ENCODE measurements around the gene NBEA.

The NBEA gene

GRCh38 chr13:35518337-35518946, 576.4 kb downstream of the NBEA start:
- peaks cover 0 to 4% of the 10 kb centered on the region in 2 donors for H3K4me1 ChIP-seq (ENCODE audit: control insufficient read depth in 1 of 2, insufficient read depth in 2 of 2, low read length in 2 of 2)

GRCh38 chr13:35524171-35524570, 582.1 kb downstream of the NBEA start:
- H3K9me3 ChIP-seq (ENCODE audit: control insufficient read depth in 1 of 2, low read length in 2 of 2), result no peaks in the 10 kb centered on the region
- H3K27ac ChIP-seq (ENCODE audit: low read length), result no peak overlapping the region
- peaks cover 0 to 4% of the 10 kb centered on the region in 2 donors for H3K4me1 ChIP-seq (ENCODE audit: control insufficient read depth in 1 of 2, insufficient read depth in 2 of 2, low read length in 2 of 2)
- H3K36me3 ChIP-seq (ENCODE audit: control insufficient read depth in 1 of 2, insufficient read depth in 2 of 2, low read length in 2 of 2), result no peaks in the 10 kb centered on the region
- H3K27me3 ChIP-seq (ENCODE audit: low read depth, low read length), result no peaks in the 10 kb centered on the region
- H3K4me3 ChIP-seq (ENCODE audit: low read depth in 1 of 2, low read length in 2 of 2), result no peak overlapping the region

More at GRCh38 chr13:35518337-35518946, 576.4 kb downstream of the NBEA start:
- Histone ChIP-seq H3K36me3 (ENCODE audit: control insufficient read depth in 1 of 2, insufficient read depth in 2 of 2, low read length in 2 of 2) (no peaks in the 10 kb centered on the region), H3K27me3 (ENCODE audit: low read depth, low read length) (no peaks in the 10 kb centered on the region), H3K27ac (ENCODE audit: low read length) (no peak overlapping the region), H3K9me3 (ENCODE audit: control insufficient read depth in 1 of 2, low read length in 2 of 2) (no peaks in the 10 kb centered on the region), H3K4me3 (ENCODE audit: low read depth in 1 of 2, low read length in 2 of 2) (no peak overlapping the region)

GRCh38 chr13:35526577-35526976, 584.5 kb downstream of the NBEA start:
- Histone ChIP-seq H3K9me3 (ENCODE audit: control insufficient read depth in 1 of 2, low read length in 2 of 2) (no peaks in the 10 kb centered on the region), H3K4me1 (ENCODE audit: control insufficient read depth in 1 of 2, insufficient read depth in 2 of 2, low read length in 2 of 2) (peaks cover 0 to 4% of the 10 kb centered on the region in 2 donors), H3K27me3 (ENCODE audit: low read depth, low read length) (no peaks in the 10 kb centered on the region), H3K4me3 (ENCODE audit: low read depth in 1 of 2, low read length in 2 of 2) (no peak overlapping the region), H3K27ac (ENCODE audit: low read length) (no peak overlapping the region), H3K36me3 (ENCODE audit: control insufficient read depth in 1 of 2, insufficient read depth in 2 of 2, low read length in 2 of 2) (no peaks in the 10 kb centered on the region)

DNA sequence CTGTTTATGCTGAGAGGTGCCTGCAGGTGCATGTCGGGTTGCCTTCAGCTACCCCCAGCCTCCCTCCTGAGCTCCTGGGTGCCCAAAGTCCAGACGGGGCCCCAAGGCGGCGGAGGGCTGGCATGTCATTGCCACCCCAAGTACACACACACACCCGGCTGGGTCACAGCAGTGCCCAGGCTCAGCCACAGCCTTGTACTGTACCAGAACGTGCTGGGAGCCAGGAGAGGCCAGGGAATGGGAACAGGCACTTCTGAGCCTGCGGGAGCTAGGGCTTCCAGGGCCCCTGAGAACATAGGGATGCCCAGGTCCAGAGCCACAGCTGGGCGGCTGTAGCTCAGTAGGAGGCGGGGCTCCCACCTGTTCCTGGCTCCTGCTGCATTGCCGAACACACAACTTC, 585.4 kb downstream of the NBEA start:
- Histone ChIP-seq H3K4me3 (ENCODE audit: low read depth in 1 of 2, low read length in 2 of 2) (no peak overlapping the region), H3K27ac (ENCODE audit: low read length) (no peak overlapping the region), H3K36me3 (ENCODE audit: control insufficient read depth in 1 of 2, insufficient read depth in 2 of 2, low read length in 2 of 2) (no peaks in the 10 kb centered on the region), H3K9me3 (ENCODE audit: control insufficient read depth in 1 of 2, low read length in 2 of 2) (no peaks in the 10 kb centered on the region), H3K27me3 (ENCODE audit: low read depth, low read length) (no peaks in the 10 kb centered on the region), H3K4me1 (ENCODE audit: control insufficient read depth in 1 of 2, insufficient read depth in 2 of 2, low read length in 2 of 2) (peaks cover 0 to 4% of the 10 kb centered on the region in 2 donors)

- H3K27me3 ChIP-seq (ENCODE audit: low read depth, low read length), result no peaks in the 10 kb centered on the region
- H3K4me1 ChIP-seq (ENCODE audit: control insufficient read depth in 1 of 2, insufficient read depth in 2 of 2, low read length in 2 of 2), result no peaks in the 10 kb centered on the region
- H3K27ac ChIP-seq (ENCODE audit: low read length), result no peak overlapping the region
- no peaks in the 10 kb centered on the region for H3K9me3 ChIP-seq (ENCODE audit: control insufficient read depth in 1 of 2, low read length in 2 of 2)
- no peak overlapping the region for H3K4me3 ChIP-seq (ENCODE audit: low read depth in 1 of 2, low read length in 2 of 2)
- no peaks in the 10 kb centered on the region for H3K36me3 ChIP-seq (ENCODE audit: control insufficient read depth in 1 of 2, insufficient read depth in 2 of 2, low read length in 2 of 2)
These were observed 588.1 kb downstream of the NBEA start for GRCh38 chr13:35530147-35530546.

DNA sequence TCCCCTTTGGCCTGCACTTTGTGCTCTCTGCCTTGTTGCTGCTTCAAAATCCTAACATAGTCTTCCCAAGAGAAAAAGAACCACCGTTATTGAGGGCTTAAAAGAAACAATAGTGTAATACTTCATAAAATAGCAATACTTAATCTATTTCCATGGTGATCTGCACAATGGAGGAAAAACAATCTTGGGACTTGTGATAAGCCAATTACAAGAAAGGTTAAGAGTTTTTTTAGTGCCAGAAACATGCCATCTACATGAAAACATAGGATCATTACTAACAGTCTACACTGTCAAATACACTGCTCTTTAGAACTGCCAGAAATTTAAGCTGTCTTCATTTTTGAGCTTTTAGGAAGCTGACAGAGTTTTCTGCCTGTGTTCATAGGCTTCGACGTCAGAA, 588.5 kb downstream of the NBEA start:
- no peak overlapping the region for H3K27ac ChIP-seq (ENCODE audit: low read length)
- H3K4me3 ChIP-seq (ENCODE audit: low read depth in 1 of 2, low read length in 2 of 2), result no peak overlapping the region
- no peaks in the 10 kb centered on the region for H3K27me3 ChIP-seq (ENCODE audit: low read depth, low read length)
- H3K36me3 ChIP-seq (ENCODE audit: control insufficient read depth in 1 of 2, insufficient read depth in 2 of 2, low read length in 2 of 2), result no peaks in the 10 kb centered on the region
- no peaks in the 10 kb centered on the region for H3K9me3 ChIP-seq (ENCODE audit: control insufficient read depth in 1 of 2, low read length in 2 of 2)
- H3K4me1 ChIP-seq (ENCODE audit: control insufficient read depth in 1 of 2, insufficient read depth in 2 of 2, low read length in 2 of 2), result no peaks in the 10 kb centered on the region

GRCh38 chr13:35531526-35531925, 589.5 kb downstream of the NBEA start:
- Histone ChIP-seq H3K4me1 (ENCODE audit: control insufficient read depth in 1 of 2, insufficient read depth in 2 of 2, low read length in 2 of 2) (no peaks in the 10 kb centered on the region), H3K36me3 (ENCODE audit: control insufficient read depth in 1 of 2, insufficient read depth in 2 of 2, low read length in 2 of 2) (no peaks in the 10 kb centered on the region), H3K27ac (ENCODE audit: low read length) (no peak overlapping the region), H3K9me3 (ENCODE audit: control insufficient read depth in 1 of 2, low read length in 2 of 2) (no peaks in the 10 kb centered on the region), H3K4me3 (ENCODE audit: low read depth in 1 of 2, low read length in 2 of 2) (no peak overlapping the region), H3K27me3 (ENCODE audit: low read depth, low read length) (no peaks in the 10 kb centered on the region)

DNA sequence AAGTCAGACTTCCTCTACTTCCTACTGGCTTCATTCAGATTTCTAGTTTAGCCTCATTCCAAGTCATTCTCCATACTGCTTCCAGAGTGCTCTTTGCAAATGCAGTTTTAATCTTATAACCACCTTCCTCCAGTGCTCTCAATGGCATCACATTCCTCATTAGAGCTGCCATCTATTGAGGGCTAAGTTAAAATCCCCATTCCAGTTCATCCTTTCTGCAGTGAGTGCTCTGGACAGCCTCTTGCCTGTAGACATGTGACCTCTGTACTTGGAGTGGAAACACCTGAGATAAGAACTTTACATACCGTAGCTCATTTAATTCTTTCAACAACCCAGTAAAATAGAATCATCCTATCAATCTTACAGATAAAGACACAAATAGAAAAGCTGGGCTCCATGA, 592.3 kb downstream of the NBEA start:
- H3K9me3 ChIP-seq (ENCODE audit: control insufficient read depth in 1 of 2, low read length in 2 of 2), result no peaks in the 10 kb centered on the region
- H3K27ac ChIP-seq (ENCODE audit: low read length), result no peak overlapping the region
- no peaks in the 10 kb centered on the region for H3K27me3 ChIP-seq (ENCODE audit: low read depth, low read length)
- no peaks in the 10 kb centered on the region for H3K36me3 ChIP-seq (ENCODE audit: control insufficient read depth in 1 of 2, insufficient read depth in 2 of 2, low read length in 2 of 2)
- H3K4me1 ChIP-seq (ENCODE audit: control insufficient read depth in 1 of 2, insufficient read depth in 2 of 2, low read length in 2 of 2), result no peaks in the 10 kb centered on the region
- no peak overlapping the region for H3K4me3 ChIP-seq (ENCODE audit: low read depth in 1 of 2, low read length in 2 of 2)

DNA sequence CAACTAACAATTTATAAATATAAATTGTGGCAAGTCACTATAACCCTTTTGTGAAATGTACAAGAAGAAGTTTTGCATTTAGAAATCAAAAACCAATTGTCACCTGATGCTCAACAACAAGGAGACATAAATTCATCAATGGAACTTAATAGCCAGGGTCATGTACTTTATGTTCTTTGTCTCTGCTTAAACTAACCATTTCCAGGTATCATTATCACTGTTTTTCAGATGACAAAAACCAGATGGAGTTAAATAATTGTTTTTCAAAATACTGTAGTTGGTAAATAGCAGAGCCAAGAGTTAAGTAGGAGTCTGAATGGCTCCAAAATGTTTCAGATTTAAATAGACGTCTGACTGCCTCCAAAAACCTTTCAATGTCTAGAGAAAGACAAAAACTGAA, 606.7 kb downstream of the NBEA start:
- H3K36me3 ChIP-seq (ENCODE audit: control insufficient read depth in 1 of 2, insufficient read depth in 2 of 2, low read length in 2 of 2), result no peaks in the 10 kb centered on the region
- no peak overlapping the region for H3K27ac ChIP-seq (ENCODE audit: low read length)
- no peak overlapping the region for H3K4me3 ChIP-seq (ENCODE audit: low read depth in 1 of 2, low read length in 2 of 2)
- H3K9me3 ChIP-seq (ENCODE audit: control insufficient read depth in 1 of 2, low read length in 2 of 2), result no peaks in the 10 kb centered on the region
- no peaks in the 10 kb centered on the region for H3K4me1 ChIP-seq (ENCODE audit: control insufficient read depth in 1 of 2, insufficient read depth in 2 of 2, low read length in 2 of 2)
- no peaks in the 10 kb centered on the region for H3K27me3 ChIP-seq (ENCODE audit: low read depth, low read length)

- Histone ChIP-seq H3K9me3 (ENCODE audit: control insufficient read depth in 1 of 2, low read length in 2 of 2) (no peaks in the 10 kb centered on the region), H3K27ac (ENCODE audit: low read length) (no peak overlapping the region), H3K4me1 (ENCODE audit: control insufficient read depth in 1 of 2, insufficient read depth in 2 of 2, low read length in 2 of 2) (no peaks in the 10 kb centered on the region), H3K27me3 (ENCODE audit: low read depth, low read length) (no peaks in the 10 kb centered on the region), H3K4me3 (ENCODE audit: low read depth in 1 of 2, low read length in 2 of 2) (no peak overlapping the region), H3K36me3 (ENCODE audit: control insufficient read depth in 1 of 2, insufficient read depth in 2 of 2, low read length in 2 of 2) (no peaks in the 10 kb centered on the region)
These were observed 607.4 kb downstream of the NBEA start for GRCh38 chr13:35549481-35549880.

GRCh38 chr13:35552172-35552844, 610.2 kb downstream of the NBEA start:
- Histone ChIP-seq H3K4me3 (ENCODE audit: low read depth in 1 of 2, low read length in 2 of 2) (no peak overlapping the region), H3K27me3 (ENCODE audit: low read depth, low read length) (no peaks in the 10 kb centered on the region), H3K4me1 (ENCODE audit: control insufficient read depth in 1 of 2, insufficient read depth in 2 of 2, low read length in 2 of 2) (no peaks in the 10 kb centered on the region), H3K9me3 (ENCODE audit: control insufficient read depth in 1 of 2, low read length in 2 of 2) (no peaks in the 10 kb centered on the region), H3K27ac (ENCODE audit: low read length) (no peak overlapping the region), H3K36me3 (ENCODE audit: control insufficient read depth in 1 of 2, insufficient read depth in 2 of 2, low read length in 2 of 2) (no peaks in the 10 kb centered on the region)
